DMS53 (cell line): Measurements from ENCODE around the gene PPP2R3A.
A peak's percentile ranks its signal among the peaks of the same experiment; 100 is the strongest.
"Not testable (repeated sequence)": the region's sequence is repeated elsewhere in the genome, so short reads cannot be mapped to it uniquely, and the experiment has no call there.

ENCODE experiments used
- DNase-seq: peaks from one replicate; lab custom pipeline; 2025; lab: John Stamatoyannopoulos, UW

The PPP2R3A gene

GRCh38 chr3:136083641-136084382, 118.3 kb downstream of the PPP2R3A start:
- not testable (repeated sequence) for DNase-seq

GRCh38 chr3:136085067-136085466, 119.5 kb downstream of the PPP2R3A start:
- not testable (repeated sequence) for DNase-seq

- DNase-seq, result peak; percentile 40
Measured at GRCh38 chr3:136093771-136094170, 128.2 kb downstream of the PPP2R3A start.

- no peak for DNase-seq
Measured at GRCh38 chr3:136105044-136105443, 139.5 kb downstream of the PPP2R3A start.

GRCh38 chr3:136106101-136106500, 140.6 kb downstream of the PPP2R3A start:
- DNase-seq, result no peak

- no peak for DNase-seq
Measured at GRCh38 chr3:136109499-136109898, 144.0 kb downstream of the PPP2R3A start.

- no peak for DNase-seq
Measured at GRCh38 chr3:136110481-136110880, 145.0 kb downstream of the PPP2R3A start.

GRCh38 chr3:136114421-136114820, 148.9 kb downstream of the PPP2R3A start:
- peak; percentile 2 for DNase-seq

GRCh38 chr3:136119332-136119731, 153.8 kb downstream of the PPP2R3A start:
- DNase-seq, result not testable (repeated sequence)

GRCh38 chr3:136119783-136120182, 154.3 kb downstream of the PPP2R3A start:
- DNase-seq, result not testable (repeated sequence)

GRCh38 chr3:136120373-136121348, 155.1 kb downstream of the PPP2R3A start:
- DNase-seq, result no peak

GRCh38 chr3:136122006-136122405, 156.5 kb downstream of the PPP2R3A start:
- no peak for DNase-seq

GRCh38 chr3:136131647-136132046, 166.1 kb downstream of the PPP2R3A start:
- not testable (repeated sequence) for DNase-seq

GRCh38 chr3:136134091-136134490, 168.6 kb downstream of the PPP2R3A start:
- DNase-seq, result no peak

GRCh38 chr3:136135039-136135802, 169.7 kb downstream of the PPP2R3A start:
- DNase-seq, result no peak

- peak; percentile 18 for DNase-seq
Measured at GRCh38 chr3:136136454-136136853, 170.9 kb downstream of the PPP2R3A start.

GRCh38 chr3:136141291-136141785, 175.8 kb downstream of the PPP2R3A start:
- DNase-seq, result no peak

- DNase-seq, result peak; percentile 31
Measured at GRCh38 chr3:136141891-136142290, 176.4 kb downstream of the PPP2R3A start.

GRCh38 chr3:136142592-136142991, 177.1 kb downstream of the PPP2R3A start:
- peak; percentile 94 for DNase-seq

GRCh38 chr3:136144397-136144796, 178.9 kb downstream of the PPP2R3A start:
- not testable (repeated sequence) for DNase-seq

GRCh38 chr3:136146981-136147729, 181.6 kb downstream of the PPP2R3A start:
- peak; percentile 12 for DNase-seq
